ENCODE measurements around the gene DTWD1.

Gene DTWD1

DNA sequence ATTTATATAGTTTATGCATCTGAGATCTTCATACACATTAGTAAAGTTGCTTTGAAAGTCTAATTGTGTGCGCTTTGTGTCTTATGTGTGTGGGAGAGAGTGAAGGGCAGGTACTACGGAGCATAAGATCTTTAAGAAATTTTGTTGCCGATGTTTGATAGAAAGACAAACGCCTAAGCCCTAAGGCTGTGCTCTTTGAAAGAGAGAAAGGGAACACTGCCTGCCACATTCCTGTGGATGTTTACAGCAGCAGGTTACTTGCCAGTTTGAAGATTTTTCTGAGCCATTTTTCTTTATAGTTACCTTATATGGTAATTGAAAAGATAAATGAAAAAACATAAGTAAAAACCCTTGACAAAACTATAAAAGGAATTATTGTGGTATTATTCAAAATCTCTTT, 17.0 kb downstream of the DTWD1 start:
- H3K4me3 ChIP-seq (ENCODE audit: low read depth, low read length): no peak overlapping the region
- no peak for DNase-seq (ENCODE audit: low read depth, low spot score)
- POLR2A ChIA-PET: no interaction called here
- TF ChIP-seq, protein P1, sequence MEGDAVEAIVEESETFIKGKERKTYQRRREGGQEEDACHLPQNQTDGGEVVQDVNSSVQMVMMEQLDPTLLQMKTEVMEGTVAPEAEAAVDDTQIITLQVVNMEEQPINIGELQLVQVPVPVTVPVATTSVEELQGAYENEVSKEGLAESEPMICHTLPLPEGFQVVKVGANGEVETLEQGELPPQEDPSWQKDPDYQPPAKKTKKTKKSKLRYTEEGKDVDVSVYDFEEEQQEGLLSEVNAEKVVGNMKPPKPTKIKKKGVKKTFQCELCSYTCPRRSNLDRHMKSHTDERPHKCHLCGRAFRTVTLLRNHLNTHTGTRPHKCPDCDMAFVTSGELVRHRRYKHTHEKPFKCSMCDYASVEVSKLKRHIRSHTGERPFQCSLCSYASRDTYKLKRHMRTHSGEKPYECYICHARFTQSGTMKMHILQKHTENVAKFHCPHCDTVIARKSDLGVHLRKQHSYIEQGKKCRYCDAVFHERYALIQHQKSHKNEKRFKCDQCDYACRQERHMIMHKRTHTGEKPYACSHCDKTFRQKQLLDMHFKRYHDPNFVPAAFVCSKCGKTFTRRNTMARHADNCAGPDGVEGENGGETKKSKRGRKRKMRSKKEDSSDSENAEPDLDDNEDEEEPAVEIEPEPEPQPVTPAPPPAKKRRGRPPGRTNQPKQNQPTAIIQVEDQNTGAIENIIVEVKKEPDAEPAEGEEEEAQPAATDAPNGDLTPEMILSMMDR (IDR thresholded peaks at IDR 0.05; ENCODE audit: insufficient read depth, low read length, missing control alignments): no peak
- CTCF ChIA-PET: no interaction called here

DNA sequence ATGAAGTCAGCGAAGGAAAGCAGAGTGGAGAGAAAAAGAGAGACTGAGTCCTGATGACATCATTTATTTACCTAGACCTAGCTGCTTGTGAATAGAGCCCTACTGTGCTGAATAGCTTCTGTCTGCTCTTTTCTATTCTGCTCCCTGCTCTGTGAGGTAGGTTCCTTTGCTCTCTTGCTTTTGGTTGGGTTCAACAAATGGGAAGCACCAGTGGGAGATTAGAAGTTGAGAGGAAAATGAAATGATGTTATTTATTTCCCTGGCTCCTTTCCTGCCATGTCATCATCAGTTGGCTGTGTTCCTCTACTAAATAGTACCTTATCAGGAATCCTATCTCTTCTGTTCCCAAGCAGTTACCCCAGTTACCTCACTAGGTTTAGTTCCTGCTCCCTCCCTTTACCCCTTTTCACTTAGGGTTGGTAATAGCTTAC, 23.5 kb downstream of the DTWD1 start:
- POLR2A ChIA-PET: no interaction called here
- H3K4me3 ChIP-seq (ENCODE audit: low read depth, low read length): no peak overlapping the region
- DNase-seq (ENCODE audit: low read depth, low spot score): no peak
- CTCF ChIA-PET: interaction anchor here (0.9 kb wide), 1 partner anchor 21 kb away, joined by 4 read pairs; no protein-coding TSS in a partner anchor
- TF ChIP-seq, protein P1 (IDR thresholded peaks at IDR 0.05; ENCODE audit: insufficient read depth, low read length, missing control alignments): no peak

DNA sequence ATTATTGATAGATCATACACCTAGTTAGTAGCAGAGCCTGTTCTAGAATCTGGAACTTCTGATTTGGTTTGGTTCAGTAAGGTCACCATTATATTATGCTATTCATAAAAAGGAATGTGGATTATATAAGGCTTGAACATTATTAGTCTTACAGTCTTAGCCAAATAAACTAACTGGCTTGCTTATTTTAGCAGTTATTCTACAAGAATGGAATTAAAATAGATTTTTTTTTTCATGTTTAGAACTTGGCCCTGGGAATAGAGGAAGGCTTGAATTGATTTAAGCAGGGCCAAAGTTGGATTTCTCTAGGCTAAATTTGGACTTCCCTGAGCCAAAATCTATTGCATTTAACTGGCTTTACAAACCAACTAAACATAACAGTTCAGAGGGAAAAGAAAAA, 24.4 kb downstream of the DTWD1 start:
- ChIA-PET POLR2A (no interaction called here), CTCF (interaction anchor here (1.1 kb wide), 1 partner anchor 17 kb away, joined by 4 read pairs; no protein-coding TSS in a partner anchor)
- TF ChIP-seq, protein P1 (IDR thresholded peaks at IDR 0.05; ENCODE audit: insufficient read depth, low read length, missing control alignments): no peak
- H3K4me3 ChIP-seq (ENCODE audit: low read depth, low read length): no peak overlapping the region
- DNase-seq (ENCODE audit: low read depth, low spot score): no peak

DNA sequence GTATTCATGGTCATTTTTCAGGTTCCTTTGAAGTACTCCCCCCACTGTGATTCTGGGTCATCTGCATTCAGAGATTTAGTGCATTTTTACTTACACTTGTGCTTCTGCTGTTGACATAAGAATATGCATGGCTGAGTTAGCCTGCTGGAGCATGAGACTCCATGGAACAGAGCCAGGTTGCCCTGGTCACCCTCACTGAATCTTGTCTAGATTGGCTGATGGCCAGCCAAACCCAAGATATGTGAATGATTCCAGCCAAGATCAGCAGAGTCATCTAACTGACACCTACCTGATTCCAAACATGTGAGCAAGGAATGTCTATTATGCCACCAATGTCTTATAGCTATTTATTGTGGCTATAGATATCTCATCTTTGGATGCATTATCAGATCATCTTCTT, 25.1 kb downstream of the DTWD1 start:
- POLR2A ChIA-PET: no interaction called here
- CTCF ChIA-PET: interaction anchor here (1.1 kb wide), 1 partner anchor 18 kb away, joined by 4 read pairs; no protein-coding TSS in a partner anchor

DNA sequence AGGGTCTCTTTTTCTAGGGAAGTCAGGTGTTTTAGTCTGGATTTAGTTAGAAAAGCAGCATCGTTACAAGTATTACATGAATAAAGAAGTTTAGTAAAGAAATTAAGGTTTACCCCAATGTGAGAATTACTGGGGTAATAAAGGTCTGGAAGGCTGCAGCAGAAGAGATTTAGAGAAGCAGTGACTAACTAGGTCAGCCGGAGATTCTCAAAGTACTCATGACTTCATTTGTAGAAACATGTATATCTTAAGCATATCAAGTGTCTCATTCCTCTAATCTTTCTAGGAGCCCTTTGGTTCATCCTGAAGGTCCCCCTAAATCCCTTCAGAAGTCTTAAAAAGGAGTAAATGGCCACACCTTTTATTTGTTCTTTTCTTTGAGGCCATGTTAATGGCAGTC, 26.0 kb downstream of the DTWD1 start:
- ChIA-PET CTCF (no interaction called here), POLR2A (no interaction called here)
- H3K4me3 ChIP-seq (ENCODE audit: low read depth, low read length): no peak overlapping the region
- no peak for DNase-seq (ENCODE audit: low read depth, low spot score)
- TF ChIP-seq, protein P1 (IDR thresholded peaks at IDR 0.05; ENCODE audit: insufficient read depth, low read length, missing control alignments): no peak

More for the DNA sequence above, 25.1 kb downstream of the DTWD1 start:
- no peak overlapping the region for H3K4me3 ChIP-seq (ENCODE audit: low read depth, low read length)
- DNase-seq (ENCODE audit: low read depth, low spot score): peak; percentile 57
- TF ChIP-seq, protein P1 (IDR thresholded peaks at IDR 0.05; ENCODE audit: insufficient read depth, low read length, missing control alignments): no peak

DNA sequence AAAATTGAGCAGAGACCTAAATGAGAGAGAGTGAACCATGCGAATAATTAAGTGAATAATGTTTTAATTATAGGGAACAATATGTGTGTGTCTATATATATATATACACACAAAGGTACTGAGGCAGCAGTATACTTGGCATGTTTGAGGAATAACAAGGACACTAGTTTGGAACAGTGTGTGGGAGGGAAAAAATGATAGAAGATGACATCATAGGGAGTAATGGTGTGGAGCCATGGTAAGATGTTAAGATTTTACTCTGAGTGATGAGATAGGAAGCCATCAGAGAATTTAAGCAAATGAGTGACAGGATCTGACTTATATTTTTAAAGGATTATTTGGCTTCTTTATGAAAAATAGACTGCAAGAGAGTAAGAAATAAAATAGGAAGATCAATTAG, 29.1 kb downstream of the DTWD1 start:
- TF ChIP-seq, protein P1 (IDR thresholded peaks at IDR 0.05; ENCODE audit: insufficient read depth, low read length, missing control alignments): no peak
- no peak for DNase-seq (ENCODE audit: low read depth, low spot score)
- ChIA-PET CTCF (no interaction called here), POLR2A (no interaction called here)
- H3K4me3 ChIP-seq (ENCODE audit: low read depth, low read length): no peak overlapping the region

All from AG04449 (cell line).